Mesendoderm (in vitro differentiated cells): Measurements from ENCODE around the gene MGRN1.

Source experiments
- DNase-seq: peaks from one replicate; pipeline ENCODE4 v3.0.0; 2013
- H2AK5ac ChIP-seq: 2 replicates; pipeline ENCODE4 v1.6.1; 2013; ENCODE audit warnings: low read length, inconsistent platforms
- H2BK120ac ChIP-seq: 2 replicates; pipeline ENCODE4 v1.6.1; 2013; ENCODE audit warnings: low read depth, mild to moderate bottlenecking, low read length, moderate library complexity, mixed read lengths
- H2BK15ac ChIP-seq: replicated peaks from 2 replicates; pipeline ENCODE4 v1.6.1; 2013; ENCODE audit warnings: low read depth, mild to moderate bottlenecking, moderate library complexity
- H2BK5ac ChIP-seq: 2 replicates; pipeline ENCODE4 v1.6.1; 2013; ENCODE audit warnings: low read length, inconsistent platforms
- H3K18ac ChIP-seq: 2 replicates; pipeline ENCODE4 v1.6.1; 2013; ENCODE audit warnings: mild to moderate bottlenecking, low read length, mixed read lengths
- H3K23ac ChIP-seq: one replicate; pipeline ENCODE4 v1.6.1; 2013; ENCODE audit warnings: low read length
- H3K27ac ChIP-seq: 2 replicates; pipeline ENCODE4 v1.5.1; 2013; ENCODE audit warnings: low read depth, mild to moderate bottlenecking, inconsistent platforms, low read length, moderate library complexity
- H3K27me3 ChIP-seq: 2 replicates; pipeline ENCODE4 v1.6.1; 2013; ENCODE audit warnings: low read length, control low read depth, mild to moderate bottlenecking, inconsistent platforms; ENCODE audit not compliant: insufficient read depth, poor library complexity
- H3K36me3 ChIP-seq: 2 replicates; pipeline ENCODE4 v1.6.1; 2013; ENCODE audit warnings: low read length, inconsistent platforms; ENCODE audit not compliant: control insufficient read depth, insufficient read depth
- H3K4ac ChIP-seq: one replicate; pipeline ENCODE4 v1.6.1; 2013; ENCODE audit warnings: low read depth, mild to moderate bottlenecking, low read length, moderate library complexity
- H3K4me1 ChIP-seq: 2 replicates; pipeline ENCODE4 v1.6.1; 2013; ENCODE audit warnings: low read depth, low read length, inconsistent platforms; ENCODE audit not compliant: control insufficient read depth
- H3K4me2 ChIP-seq: 2 replicates; pipeline ENCODE4 v1.6.1; 2013; ENCODE audit warnings: low read length
- H3K4me3 ChIP-seq: 2 replicates; pipeline ENCODE4 v1.5.1; 2013; ENCODE audit warnings: mild to moderate bottlenecking, low read length
- H3K56ac ChIP-seq: one replicate; pipeline ENCODE4 v1.6.1; 2013; ENCODE audit warnings: low read length
- H3K79me1 ChIP-seq: 2 replicates; pipeline ENCODE4 v1.6.1; 2013; ENCODE audit warnings: low read length, inconsistent platforms
- H3K79me2 ChIP-seq: 2 replicates; pipeline ENCODE4 v1.6.1; 2013; ENCODE audit warnings: mild to moderate bottlenecking, low read length; ENCODE audit not compliant: control insufficient read depth, insufficient read depth
- H3K9ac ChIP-seq: 2 replicates; pipeline ENCODE4 v1.6.1; 2013; ENCODE audit warnings: low read length, inconsistent platforms
- H4K5ac ChIP-seq: one replicate; pipeline ENCODE4 v1.6.1; 2013; ENCODE audit warnings: low read length
- H4K8ac ChIP-seq: one replicate; pipeline ENCODE4 v1.6.1; 2013; ENCODE audit warnings: low read depth, mild to moderate bottlenecking, control low read depth, low read length, moderate library complexity
- WGBS: extraction: QIAGEN DNeasy Blood & Tissue Kit; methylation state at CpG from one replicate; pipeline ENCODE4 v1.1.7; 2013; ENCODE audit warnings: low lambda C conversion rate, missing lambda C conversion rate; ENCODE audit not compliant: insufficient coverage; ENCODE audit errors: extremely low coverage; 5-methylcytosine and 5-hydroxymethylcytosine counted together

Gene MGRN1

GRCh38 chr16:4641306-4641687, 16.7 kb downstream of the MGRN1 start:
- Histone ChIP-seq H2BK15ac (no peak overlapping the region), H3K18ac (no peak overlapping the region), H2BK5ac (no peak overlapping the region), H4K8ac (no peak overlapping the region), H3K79me1 (peaks cover 15% of the 10 kb centered on the region), H2BK120ac (no peak overlapping the region), H3K4me1 (no peaks in the 10 kb centered on the region), H3K4ac (no peak overlapping the region), H2AK5ac (no peak overlapping the region), H3K4me3 (no peak overlapping the region), H3K56ac (no peak overlapping the region), H3K27me3 (no peaks in the 10 kb centered on the region), H3K23ac (no peak overlapping the region), H3K9ac (no peak overlapping the region), H3K27ac (no peak overlapping the region), H3K36me3 (no peaks in the 10 kb centered on the region), H4K5ac (no peak overlapping the region), H3K79me2 (peaks cover 19% of the 10 kb centered on the region), H3K4me2 (no peak overlapping the region)
- WGBS, result no CpG with 5 or more reads among the region's 5 CpGs
- DNase-seq, result no peak

- Histone ChIP-seq H2BK120ac (no peak overlapping the region), H3K9ac (no peak overlapping the region), H3K4me3 (no peak overlapping the region), H3K4ac (no peak overlapping the region), H3K4me1 (no peaks in the 10 kb centered on the region), H2AK5ac (no peak overlapping the region), H3K4me2 (no peak overlapping the region), H3K23ac (no peak overlapping the region), H4K8ac (no peak overlapping the region), H3K18ac (no peak overlapping the region), H2BK15ac (no peak overlapping the region), H3K36me3 (no peaks in the 10 kb centered on the region), H3K79me1 (peaks cover 12% of the 10 kb centered on the region), H3K27me3 (no peaks in the 10 kb centered on the region), H3K79me2 (peaks cover 17% of the 10 kb centered on the region), H3K27ac (no peak overlapping the region), H4K5ac (no peak overlapping the region), H2BK5ac (no peak overlapping the region), H3K56ac (no peak overlapping the region)
- DNase-seq, result no peak
- no CpG with 5 or more reads among the region's 14 CpGs for WGBS
These were observed 17.3 kb downstream of the MGRN1 start for GRCh38 chr16:4641895-4642294.

- no peak overlapping the region for H3K4me3 ChIP-seq
- no peak overlapping the region for H2AK5ac ChIP-seq
- H3K23ac ChIP-seq, result no peak overlapping the region
- DNase-seq, result no peak
- no peak overlapping the region for H3K56ac ChIP-seq
- no CpG with 5 or more reads among the region's 22 CpGs for WGBS
- H3K36me3 ChIP-seq, result no peaks in the 10 kb centered on the region
- H3K18ac ChIP-seq, result no peak overlapping the region
- H4K8ac ChIP-seq, result no peak overlapping the region
- H3K4me1 ChIP-seq, result no peaks in the 10 kb centered on the region
- no peaks in the 10 kb centered on the region for H3K27me3 ChIP-seq
- no peak overlapping the region for H2BK15ac ChIP-seq
- peaks cover 5% of the 10 kb centered on the region for H3K79me1 ChIP-seq
- no peak overlapping the region for H3K4ac ChIP-seq
- no peak overlapping the region for H2BK5ac ChIP-seq
- no peak overlapping the region for H4K5ac ChIP-seq
- H3K27ac ChIP-seq, result no peak overlapping the region
- no peak overlapping the region for H2BK120ac ChIP-seq
- H3K79me2 ChIP-seq, result peaks cover 2% of the 10 kb centered on the region
- no peak overlapping the region for H3K4me2 ChIP-seq
- H3K9ac ChIP-seq, result no peak overlapping the region
These were observed 22.4 kb downstream of the MGRN1 start for GRCh38 chr16:4646773-4647643.

- H3K36me3 ChIP-seq, result no peaks in the 10 kb centered on the region
- no peak overlapping the region for H2BK120ac ChIP-seq
- no peaks in the 10 kb centered on the region for H3K27me3 ChIP-seq
- H3K79me1 ChIP-seq, result peaks cover 5% of the 10 kb centered on the region
- H2BK5ac ChIP-seq, result no peak overlapping the region
- no peaks in the 10 kb centered on the region for H3K4me1 ChIP-seq
- no peak overlapping the region for H4K5ac ChIP-seq
- H2BK15ac ChIP-seq, result no peak overlapping the region
- H3K4me2 ChIP-seq, result no peak overlapping the region
- H3K18ac ChIP-seq, result no peak overlapping the region
- no peak overlapping the region for H3K4me3 ChIP-seq
- no peak overlapping the region for H2AK5ac ChIP-seq
- DNase-seq, result no peak
- H3K79me2 ChIP-seq, result peaks cover 1% of the 10 kb centered on the region
- no peak overlapping the region for H3K4ac ChIP-seq
- H4K8ac ChIP-seq, result no peak overlapping the region
- H3K9ac ChIP-seq, result no peak overlapping the region
- no CpG with 5 or more reads among the region's 8 CpGs for WGBS
- no peak overlapping the region for H3K27ac ChIP-seq
- H3K56ac ChIP-seq, result no peak overlapping the region
- H3K23ac ChIP-seq, result no peak overlapping the region
These were observed 23.0 kb downstream of the MGRN1 start for GRCh38 chr16:4647644-4647980.

GRCh38 chr16:4648917-4649316, 24.3 kb downstream of the MGRN1 start:
- Histone ChIP-seq H3K4ac (no peak overlapping the region), H3K79me2 (no peaks in the 10 kb centered on the region), H3K23ac (no peak overlapping the region), H3K4me3 (no peak overlapping the region), H4K5ac (no peak overlapping the region), H2BK5ac (no peak overlapping the region), H3K56ac (no peak overlapping the region), H3K4me2 (no peak overlapping the region), H2AK5ac (no peak overlapping the region), H3K4me1 (no peaks in the 10 kb centered on the region), H3K9ac (no peak overlapping the region), H3K18ac (no peak overlapping the region), H3K79me1 (peaks cover 5% of the 10 kb centered on the region), H2BK120ac (no peak overlapping the region), H4K8ac (no peak overlapping the region), H2BK15ac (no peak overlapping the region), H3K27ac (no peak overlapping the region), H3K36me3 (no peaks in the 10 kb centered on the region), H3K27me3 (no peaks in the 10 kb centered on the region)
- WGBS, result no CpG with 5 or more reads among the region's 13 CpGs
- no peak for DNase-seq
